ENCODE results near the gene MALSU1. TPM values are rescaled to one million over a fixed set of nuclear protein-coding genes. Genes with fewer than 3 reads are reported as not detected.

MALSU1 gene
- total and polyA plus RNA-seq, 2 of the 13 experiments (the other 11 are each of a cell fraction or from before 2014, with no cell fraction given) = 72.0 to 141 TPM

- TF ChIP-seq ZNF407 (CRISPR knock-in tag; IDR thresholded peaks at IDR 0.05; ENCODE audit: not compliant biosample characterization) = no peak
- TF ChIP-seq ZFP37 (CRISPR knock-in tag; IDR thresholded peaks at IDR 0.05; ENCODE audit: borderline replicate concordance) = no peak
- TF ChIP-seq KLF13 (CRISPR knock-in tag; IDR thresholded peaks at IDR 0.05) = no peak
- no peak for TF ChIP-seq NFYC (CRISPR knock-in tag; IDR thresholded peaks at IDR 0.05)
- TF ChIP-seq NR1H2 (CRISPR knock-in tag; IDR thresholded peaks at IDR 0.05; ENCODE audit: borderline replicate concordance, low read depth) = no peak
- peak; percentile 34; the same call in 1 of the 2 replicates for TF ChIP-seq PHF21A (CRISPR knock-in tag; IDR thresholded peaks at IDR 0.05)
- no peak for TF ChIP-seq ZNF724P (CRISPR knock-in tag; IDR thresholded peaks at IDR 0.05; ENCODE audit: borderline replicate concordance)
- TF ChIP-seq RBM39 (IDR thresholded peaks at IDR 0.05; ENCODE audit: low read depth, low read length, poor library complexity, severe bottlenecking) = no peak
- TF ChIP-seq ATF2 (CRISPR knock-in tag; IDR thresholded peaks at IDR 0.05) = no peak; the same call in 1 of the 2 replicates
- no peak for TF ChIP-seq ZNF550 (CRISPR knock-in tag; IDR thresholded peaks at IDR 0.05; ENCODE audit: borderline replicate concordance)
- no peak for TF ChIP-seq TSC22D2 (CRISPR knock-in tag; IDR thresholded peaks at IDR 0.05; ENCODE audit: borderline replicate concordance)
- TF ChIP-seq SP5 (CRISPR knock-in tag; IDR thresholded peaks at IDR 0.05; ENCODE audit: borderline replicate concordance, low read depth) = peak; percentile 16; the same call in 1 of the 2 replicates
- no peak for TF ChIP-seq MXD3 (CRISPR knock-in tag; IDR thresholded peaks at IDR 0.05)
- TF ChIP-seq MAFF (IDR thresholded peaks at IDR 0.05; ENCODE audit: low read depth, low read length) = no peak
- TF ChIP-seq ARID3A (IDR thresholded peaks at IDR 0.05; ENCODE audit: low read depth, low read length) = peak; percentile 49; the same call in 1 of the 2 replicates
- TF ChIP-seq HOXA5 (CRISPR knock-in tag; IDR thresholded peaks at IDR 0.05) = 0 out of 2 replicates have a peak, but pooled peaks have one; percentile 68
- no peak for TF ChIP-seq ZNF616 (CRISPR knock-in tag; IDR thresholded peaks at IDR 0.05; ENCODE audit: low read depth)
Observed at GRCh38 chr7:23357190-23358093, 58.3 kb downstream of the MALSU1 start (continued).
